ENCODE results near the gene CCBE1.

The CCBE1 gene

DNA sequence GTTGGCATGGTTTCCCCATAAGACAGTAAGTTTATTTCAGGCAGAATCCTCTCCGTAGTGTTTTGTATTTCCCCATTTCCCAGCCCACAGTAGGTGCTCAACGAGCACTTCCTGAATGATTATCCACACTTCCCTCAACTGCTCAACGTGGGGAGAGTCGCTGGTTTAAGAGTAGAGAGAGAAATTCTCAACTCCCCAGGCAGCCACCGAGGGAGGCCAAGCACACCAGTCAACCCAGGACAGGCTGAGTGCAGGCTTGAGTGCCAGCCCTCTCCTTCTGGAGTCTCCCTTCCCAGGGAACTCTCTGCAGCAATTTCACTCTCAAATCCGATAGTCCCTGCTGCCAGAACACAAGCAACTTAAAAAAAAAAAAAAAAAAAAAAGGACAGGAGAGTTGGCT, 246.2 kb downstream of the CCBE1 start:
- Histone ChIP-seq H3K4me2 (ENCODE audit: insufficient read depth, low read length, poor library complexity, severe bottlenecking) (no peak overlapping the region), H2BK120ac (ENCODE audit: low read depth, low read length) (no peak overlapping the region), H3K18ac (ENCODE audit: low read length) (peak overlapping the region; percentile 35), H3K79me1 (ENCODE audit: low read depth, low read length) (no peaks in the 10 kb centered on the region), H3K4me1 (ENCODE audit: control insufficient read depth in 2 of 2, insufficient read depth in 1 of 2, low read depth in 1 of 2, low read length in 2 of 2) (peaks cover 0 to 6% of the 10 kb centered on the region in 2 donors), H3K14ac (ENCODE audit: low read length) (no peak overlapping the region), H4K91ac (ENCODE audit: low read depth, low read length, poor library complexity) (no peak overlapping the region), H2BK12ac (ENCODE audit: low read length) (no peak overlapping the region), H3K9ac (ENCODE audit: low read depth, low read length, poor library complexity) (no peak overlapping the region), H3K9me3 (replicated peaks in 1 of 2; ENCODE audit: control insufficient read depth in 2 of 2, insufficient read depth in 1 of 2, low read depth in 1 of 2, low read length in 2 of 2) (no peaks in the 10 kb centered on the region), H2BK15ac (ENCODE audit: low read length) (no peak overlapping the region), H3K27me3 (ENCODE audit: control insufficient read depth in 3 of 3, insufficient read depth in 3 of 3, low read depth in 1 of 3, low read length in 3 of 3) (peaks cover 0 to 26% (median 0%) of the 10 kb centered on the region in 3 experiments), H3K36me3 (replicated peaks in 1 of 2; ENCODE audit: control insufficient read depth in 2 of 2, insufficient read depth in 2 of 2, low read length in 2 of 2) (no peaks in the 10 kb centered on the region), H3K27ac (replicated peaks; ENCODE audit: low read length) (no peak overlapping the region), H3K23ac (ENCODE audit: low read depth, low read length, poor library complexity) (no peak overlapping the region), H3K4ac (ENCODE audit: low read length) (no peak overlapping the region), H4K8ac (ENCODE audit: low read depth, low read length) (no peak overlapping the region), H3K4me3 (ENCODE audit: low read length in 2 of 2) (no peak overlapping the region), H2AFZ (ENCODE audit: low read length) (no peak overlapping the region), H2AK5ac (ENCODE audit: low read depth, low read length) (no peak overlapping the region), H2BK5ac (ENCODE audit: low read length) (no peak overlapping the region)
- WGBS, 2 donors (ENCODE audit: extremely low coverage in 2 of 2, insufficient read length in 2 of 2, insufficient replicate concordance in 1 of 2): no CpG with 5 or more reads among the region's 6 CpGs
- DNase-seq (ENCODE audit: low spot score): no peak

DNA sequence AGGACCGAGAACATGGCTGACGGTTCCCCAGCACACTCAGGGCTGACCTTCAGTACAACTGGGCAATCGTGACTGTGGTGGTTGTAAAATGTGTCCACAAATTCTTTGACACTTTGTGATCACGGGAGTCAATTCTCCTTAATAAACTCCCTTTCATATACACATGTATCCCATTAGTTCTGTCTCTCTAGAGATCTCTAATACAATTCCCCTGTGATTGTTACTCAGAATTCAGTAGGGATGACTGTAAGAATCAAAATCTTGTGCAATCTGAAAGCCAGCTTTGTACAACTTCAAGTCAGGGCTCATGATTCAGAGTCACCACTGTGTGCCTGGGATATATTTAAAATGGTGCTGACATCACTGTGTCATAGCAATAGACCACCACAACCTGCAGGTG, 248.7 kb downstream of the CCBE1 start:
- no peaks in the 10 kb centered on the region for H3K79me1 ChIP-seq (ENCODE audit: low read depth, low read length)
- no peaks in the 10 kb centered on the region for H3K4me1 ChIP-seq (ENCODE audit: control insufficient read depth in 2 of 2, insufficient read depth in 1 of 2, low read depth in 1 of 2, low read length in 2 of 2)
- no peak for DNase-seq (ENCODE audit: low spot score)
- no peak overlapping the region for H2AK5ac ChIP-seq (ENCODE audit: low read depth, low read length)
- peaks cover 0 to 12% (median 0%) of the 10 kb centered on the region in 3 experiments for H3K27me3 ChIP-seq (ENCODE audit: control insufficient read depth in 3 of 3, insufficient read depth in 3 of 3, low read depth in 1 of 3, low read length in 3 of 3)
- peak overlapping the region; percentile 19 for H3K18ac ChIP-seq (ENCODE audit: low read length)
- no peak overlapping the region for H3K4me2 ChIP-seq (ENCODE audit: insufficient read depth, low read length, poor library complexity, severe bottlenecking)
- no peak overlapping the region for H3K4me3 ChIP-seq (ENCODE audit: low read length in 2 of 2)
- no peak overlapping the region for H4K91ac ChIP-seq (ENCODE audit: low read depth, low read length, poor library complexity)
- WGBS, 2 donors (ENCODE audit: extremely low coverage in 2 of 2, insufficient read length in 2 of 2, insufficient replicate concordance in 1 of 2): no CpG with 5 or more reads among the region's 4 CpGs
- H2AFZ ChIP-seq (ENCODE audit: low read length): no peak overlapping the region
- no peaks in the 10 kb centered on the region for H3K9me3 ChIP-seq (replicated peaks in 1 of 2; ENCODE audit: control insufficient read depth in 2 of 2, insufficient read depth in 1 of 2, low read depth in 1 of 2, low read length in 2 of 2)
- no peak overlapping the region for H4K8ac ChIP-seq (ENCODE audit: low read depth, low read length)
- no peak overlapping the region for H2BK15ac ChIP-seq (ENCODE audit: low read length)
- no peak overlapping the region for H2BK5ac ChIP-seq (ENCODE audit: low read length)
- no peak overlapping the region for H3K9ac ChIP-seq (ENCODE audit: low read depth, low read length, poor library complexity)
- H2BK12ac ChIP-seq (ENCODE audit: low read length): no peak overlapping the region
- no peak overlapping the region for H3K14ac ChIP-seq (ENCODE audit: low read length)
- no peak overlapping the region for H2BK120ac ChIP-seq (ENCODE audit: low read depth, low read length)
- no peaks in the 10 kb centered on the region for H3K36me3 ChIP-seq (replicated peaks in 1 of 2; ENCODE audit: control insufficient read depth in 2 of 2, insufficient read depth in 2 of 2, low read length in 2 of 2)
- no peak overlapping the region for H3K23ac ChIP-seq (ENCODE audit: low read depth, low read length, poor library complexity)
- H3K27ac ChIP-seq (replicated peaks; ENCODE audit: low read length): no peak overlapping the region
- H3K4ac ChIP-seq (ENCODE audit: low read length): no peak overlapping the region

DNA sequence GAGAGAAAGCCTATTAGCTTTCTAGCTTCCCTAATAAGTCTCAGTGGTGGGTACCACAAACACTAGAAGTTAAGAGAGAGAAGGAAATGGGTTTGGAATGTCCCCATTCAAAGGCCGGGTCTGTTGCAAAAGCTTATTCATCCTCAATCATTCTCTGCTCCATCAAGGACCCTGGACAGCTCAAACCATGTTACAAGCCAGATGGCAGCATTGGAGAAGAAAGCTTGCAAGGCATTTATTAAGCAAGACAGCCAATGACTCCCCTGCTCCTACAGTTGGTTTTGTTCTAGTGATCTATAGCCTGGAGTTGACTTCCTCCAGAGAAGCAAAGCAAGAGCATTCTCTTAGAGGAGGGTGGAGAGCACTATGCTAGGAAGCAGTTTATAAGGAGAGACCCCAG, 251.2 kb downstream of the CCBE1 start:
- Histone ChIP-seq H3K4ac (ENCODE audit: low read length) (no peak overlapping the region), H3K9ac (ENCODE audit: low read depth, low read length, poor library complexity) (no peak overlapping the region), H2AK5ac (ENCODE audit: low read depth, low read length) (no peak overlapping the region), H3K4me2 (ENCODE audit: insufficient read depth, low read length, poor library complexity, severe bottlenecking) (no peak overlapping the region), H2BK120ac (ENCODE audit: low read depth, low read length) (no peak overlapping the region), H3K27ac (replicated peaks; ENCODE audit: low read length) (no peak overlapping the region), H2BK5ac (ENCODE audit: low read length) (no peak overlapping the region), H2AFZ (ENCODE audit: low read length) (no peak overlapping the region), H3K23ac (ENCODE audit: low read depth, low read length, poor library complexity) (no peak overlapping the region), H3K4me1 (ENCODE audit: control insufficient read depth in 2 of 2, insufficient read depth in 1 of 2, low read depth in 1 of 2, low read length in 2 of 2) (no peaks in the 10 kb centered on the region), H3K27me3 (ENCODE audit: control insufficient read depth in 3 of 3, insufficient read depth in 3 of 3, low read depth in 1 of 3, low read length in 3 of 3) (peaks cover 0 to 5% (median 0%) of the 10 kb centered on the region in 3 experiments), H2BK15ac (ENCODE audit: low read length) (no peak overlapping the region), H3K9me3 (replicated peaks in 1 of 2; ENCODE audit: control insufficient read depth in 2 of 2, insufficient read depth in 1 of 2, low read depth in 1 of 2, low read length in 2 of 2) (no peaks in the 10 kb centered on the region), H3K36me3 (replicated peaks in 1 of 2; ENCODE audit: control insufficient read depth in 2 of 2, insufficient read depth in 2 of 2, low read length in 2 of 2) (no peaks in the 10 kb centered on the region), H3K14ac (ENCODE audit: low read length) (no peak overlapping the region), H3K4me3 (ENCODE audit: low read length in 2 of 2) (no peak overlapping the region), H3K79me1 (ENCODE audit: low read depth, low read length) (no peaks in the 10 kb centered on the region), H2BK12ac (ENCODE audit: low read length) (no peak overlapping the region), H4K8ac (ENCODE audit: low read depth, low read length) (no peak overlapping the region), H3K18ac (ENCODE audit: low read length) (no peak overlapping the region), H4K91ac (ENCODE audit: low read depth, low read length, poor library complexity) (no peak overlapping the region)
- WGBS, 2 donors (ENCODE audit: extremely low coverage in 2 of 2, insufficient read length in 2 of 2, insufficient replicate concordance in 1 of 2): no CpG with 5 or more reads among the region's 1 CpG
- DNase-seq (ENCODE audit: low spot score): peak; percentile 23

DNA sequence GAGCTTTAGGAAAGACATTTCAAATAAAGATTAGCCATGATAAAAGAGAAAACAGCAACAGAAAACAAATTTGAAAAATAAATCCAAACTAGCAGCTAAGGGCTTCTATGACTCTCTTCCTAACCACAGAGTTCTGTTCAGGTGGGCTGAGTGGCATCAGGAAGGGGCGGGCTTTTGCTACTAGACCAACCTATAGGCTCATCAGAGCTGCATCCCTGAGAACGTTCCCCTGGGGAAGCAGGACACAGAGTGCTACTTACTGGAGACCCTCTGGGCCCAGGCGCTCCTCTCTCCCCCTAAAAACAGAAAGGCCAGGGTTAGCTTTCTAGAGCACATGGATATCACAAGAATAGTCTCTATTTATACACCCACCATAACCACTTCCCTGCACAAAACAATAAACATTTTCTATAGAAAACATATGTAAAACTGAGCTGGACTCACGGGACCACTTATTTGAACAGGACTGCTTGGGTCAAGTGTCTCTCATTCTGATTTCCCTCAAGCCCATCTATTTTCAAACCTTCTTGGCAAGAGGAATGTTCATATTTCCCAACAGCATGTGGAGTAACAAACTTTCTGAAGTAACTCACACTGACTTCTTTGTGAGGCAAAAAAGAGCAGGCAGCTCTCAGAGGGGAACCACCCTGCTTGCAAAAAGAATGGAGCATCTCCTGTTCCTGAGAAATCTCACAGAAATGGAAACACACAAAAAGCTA, 259.2 kb downstream of the CCBE1 start:
- Histone ChIP-seq H3K27me3 (ENCODE audit: control insufficient read depth in 3 of 3, insufficient read depth in 3 of 3, low read depth in 1 of 3, low read length in 3 of 3) (peaks cover 0 to 7% (median 0%) of the 10 kb centered on the region in 3 experiments), H3K9ac (ENCODE audit: low read depth, low read length, poor library complexity) (no peak overlapping the region), H3K23ac (ENCODE audit: low read depth, low read length, poor library complexity) (no peak overlapping the region), H3K4me2 (ENCODE audit: insufficient read depth, low read length, poor library complexity, severe bottlenecking) (no peak overlapping the region), H3K27ac (replicated peaks; ENCODE audit: low read length) (no peak overlapping the region), H2AFZ (ENCODE audit: low read length) (no peak overlapping the region), H3K79me1 (ENCODE audit: low read depth, low read length) (no peaks in the 10 kb centered on the region), H3K14ac (ENCODE audit: low read length) (no peak overlapping the region), H4K91ac (ENCODE audit: low read depth, low read length, poor library complexity) (no peak overlapping the region), H3K9me3 (replicated peaks in 1 of 2; ENCODE audit: control insufficient read depth in 2 of 2, insufficient read depth in 1 of 2, low read depth in 1 of 2, low read length in 2 of 2) (no peaks in the 10 kb centered on the region), H3K18ac (ENCODE audit: low read length) (no peak overlapping the region), H2AK5ac (ENCODE audit: low read depth, low read length) (no peak overlapping the region), H2BK120ac (ENCODE audit: low read depth, low read length) (no peak overlapping the region), H2BK5ac (ENCODE audit: low read length) (no peak overlapping the region), H3K4me3 (ENCODE audit: low read length in 2 of 2) (no peak overlapping the region), H2BK12ac (ENCODE audit: low read length) (no peak overlapping the region), H4K8ac (ENCODE audit: low read depth, low read length) (no peak overlapping the region), H2BK15ac (ENCODE audit: low read length) (no peak overlapping the region), H3K4ac (ENCODE audit: low read length) (no peak overlapping the region), H3K4me1 (ENCODE audit: control insufficient read depth in 2 of 2, insufficient read depth in 1 of 2, low read depth in 1 of 2, low read length in 2 of 2) (peaks cover 0 to 7% of the 10 kb centered on the region in 2 donors), H3K36me3 (replicated peaks in 1 of 2; ENCODE audit: control insufficient read depth in 2 of 2, insufficient read depth in 2 of 2, low read length in 2 of 2) (no peaks in the 10 kb centered on the region)
- WGBS, 2 donors (ENCODE audit: extremely low coverage in 2 of 2, insufficient read length in 2 of 2, insufficient replicate concordance in 1 of 2): no CpG with 5 or more reads among the region's 4 CpGs
- DNase-seq (ENCODE audit: low spot score): no peak
